Body of pancreas (tissue), 4 donors: Measurements from ENCODE around the gene NCBP2. TPM values are rescaled to one million over a fixed set of nuclear protein-coding genes. Genes with fewer than 3 reads are reported as not detected.

ENCODE experiments used
- ATAC-seq: fragments of 150-250 bp; one replicate; pipeline ENCODE4 v1.9.1; 2016
- DNase-seq, 4 donors: peaks; one replicate each; pipeline ENCODE4 v3.0.0-alpha.2; 2019
- H3K27ac ChIP-seq, 4 donors: fragments of 200-600 bp; sonication (generic); 1 replicate in 3 of 4; 2 replicates in 1 of 4; pipeline versions ENCODE4 v1.5.1 to v1.6.1; 2016 to 2019; ENCODE audit warnings: mild to moderate bottlenecking in 1 of 4, mixed read lengths in 1 of 4, moderate library complexity in 1 of 4
- H3K27me3 ChIP-seq, 2 donors: fragments of 200-600 bp; sonication (generic); one replicate each; pipeline ENCODE4 v1.6.0; 2016; ENCODE audit warnings: mild to moderate bottlenecking in 1 of 2
- H3K36me3 ChIP-seq, 2 donors: fragments of 200-600 bp; sonication (generic); replicated peaks in 1 of 2; 2 replicates each; pipeline ENCODE4 v1.5.1; 2016; ENCODE audit warnings: low read depth in 2 of 2; ENCODE audit not compliant: insufficient read depth in 1 of 2
- H3K4me1 ChIP-seq: fragments of 200-600 bp; sonication (generic); one replicate; pipeline ENCODE4 v1.6.0; 2016
- H3K4me3 ChIP-seq, 2 donors: fragments of 200-600 bp; sonication (generic); 1 replicate in 1 of 2; 2 replicates in 1 of 2; pipeline ENCODE4 v1.5.1; 2016 to 2019
- H3K9me3 ChIP-seq, 3 donors: fragments of 200-600 bp; sonication (generic); 1 replicate in 2 of 3; 2 replicates in 1 of 3; pipeline ENCODE4 v1.5.1; 2016
- CTCF ChIP-seq, 7 experiments: fragments of 450-650 bp in 4 of 7; fragments of 200-600 bp in 3 of 7; sonication (generic) in 3 of 7; IDR thresholded peaks; one replicate each; pipeline ENCODE4 v1.5.1; 2016 to 2019; ENCODE audit warnings: antibody characterized with exemption in 7 of 7
- POLR2A ChIP-seq, 3 donors: fragments of 450-650 bp; IDR thresholded peaks; one replicate each; pipeline ENCODE4 v1.6.1; 2016; ENCODE audit warnings: antibody characterized with exemption in 3 of 3, mild to moderate bottlenecking in 2 of 3
- WGBS, 2 donors: methylation state at CpG; one replicate each; pipeline ENCODE4 v1.1.5; 2017; 5-methylcytosine and 5-hydroxymethylcytosine counted together
- intact Hi-C: fragments of 100-400 bp; cut with DNase I; formaldehyde crosslinking; loops from one replicate; pipeline ENCODE4 v1.15.1; 2023
- total RNA-seq, 2 donors: library from RNA; depleted of rRNA; stranded (reverse); fragments of >200 nt; gene quantifications; one replicate each; pipeline ENCODE4 v1.1.0, GENCODE V29; 2016

The NCBP2 gene
- total RNA-seq, 2 donors from 2014 or later = 6.9 to 19.5 TPM

- H3K4me3 ChIP-seq = no peak overlapping the region
- H3K27me3 ChIP-seq = no peaks in the 10 kb centered on the region
- H3K27ac ChIP-seq = no peak overlapping the region
- H3K4me1 ChIP-seq = no peaks in the 10 kb centered on the region
- DNase-seq (no peak), ATAC-seq (no peak)
- TF ChIP-seq CTCF (IDR thresholded peaks at IDR 0.05) = no peak
- no peak for TF ChIP-seq POLR2A (IDR thresholded peaks at IDR 0.05)
- no peaks in the 10 kb centered on the region for H3K9me3 ChIP-seq
- intact Hi-C loops = no loop called here
- H3K36me3 ChIP-seq = peaks cover 0 to 14% of the 10 kb centered on the region in 2 donors
- WGBS, 2 donors = 74 to 81% methylated on average over 2 of the region's 2 CpGs
Observed at GRCh38 chr3:196918968-196919367, 23.4 kb downstream of the NCBP2 start.

GRCh38 chr3:196916995-196917394, 25.3 kb downstream of the NCBP2 start:
- no peak for TF ChIP-seq CTCF (IDR thresholded peaks at IDR 0.05)
- TF ChIP-seq POLR2A (IDR thresholded peaks at IDR 0.05) = no peak
- Histone ChIP-seq H3K4me3 (no peak overlapping the region), H3K27ac (no peak overlapping the region), H3K4me1 (no peaks in the 10 kb centered on the region), H3K36me3 (peaks cover 0 to 6% of the 10 kb centered on the region in 2 donors), H3K27me3 (no peaks in the 10 kb centered on the region), H3K9me3 (no peaks in the 10 kb centered on the region)
- ATAC-seq (no peak), DNase-seq (no peak)
- 100% methylated on average over 3 of the region's 3 CpGs for WGBS, 2 donors
- intact Hi-C loops = no loop called here

- peaks cover 0 to 6% of the 10 kb centered on the region in 2 donors for H3K36me3 ChIP-seq
- no peaks in the 10 kb centered on the region for H3K4me1 ChIP-seq
- no peak for TF ChIP-seq CTCF (IDR thresholded peaks at IDR 0.05)
- no peak for TF ChIP-seq POLR2A (IDR thresholded peaks at IDR 0.05)
- H3K27me3 ChIP-seq = no peaks in the 10 kb centered on the region
- 92 to 100% methylated on average over 1 of the region's 1 CpG for WGBS, 2 donors
- no peak for DNase-seq
- no peak overlapping the region for H3K4me3 ChIP-seq
- no peaks in the 10 kb centered on the region for H3K9me3 ChIP-seq
- no peak for ATAC-seq
- intact Hi-C loops = no loop called here
- H3K27ac ChIP-seq = no peak overlapping the region
Observed at GRCh38 chr3:196916221-196916620, 26.1 kb downstream of the NCBP2 start.

- H3K36me3 ChIP-seq = peaks cover 0 to 6% of the 10 kb centered on the region in 2 donors
- H3K27me3 ChIP-seq = no peaks in the 10 kb centered on the region
- no peak for DNase-seq
- 90 to 100% methylated on average over 3 of the region's 3 CpGs for WGBS, 2 donors
- no peak for ATAC-seq
- no peak overlapping the region for H3K4me3 ChIP-seq
- intact Hi-C loops = no loop called here
- no peaks in the 10 kb centered on the region for H3K4me1 ChIP-seq
- H3K27ac ChIP-seq = no peak overlapping the region
- TF ChIP-seq CTCF (IDR thresholded peaks at IDR 0.05) = no peak
- TF ChIP-seq POLR2A (IDR thresholded peaks at IDR 0.05) = no peak
- no peaks in the 10 kb centered on the region for H3K9me3 ChIP-seq
Observed at GRCh38 chr3:196915375-196915774, 27.0 kb downstream of the NCBP2 start.

- TF ChIP-seq CTCF (IDR thresholded peaks at IDR 0.05) = no peak
- TF ChIP-seq POLR2A (IDR thresholded peaks at IDR 0.05) = no peak
- WGBS, 2 donors = 95 to 100% methylated on average over 3 to 4 of the region's 4 CpGs
- no peak for ATAC-seq
- no peaks in the 10 kb centered on the region for H3K27me3 ChIP-seq
- H3K9me3 ChIP-seq = no peaks in the 10 kb centered on the region
- H3K4me3 ChIP-seq = no peak overlapping the region
- intact Hi-C loops = no loop called here
- no peaks in the 10 kb centered on the region for H3K4me1 ChIP-seq
- peaks cover 0 to 6% of the 10 kb centered on the region in 2 donors for H3K36me3 ChIP-seq
- H3K27ac ChIP-seq = no peak overlapping the region
- DNase-seq = no peak
Observed at GRCh38 chr3:196914866-196915265, 27.5 kb downstream of the NCBP2 start.
